K562 (cell line): ENCODE measurements around the gene HNRNPD. TPM values are rescaled to one million over a fixed set of nuclear protein-coding genes. Genes with fewer than 3 reads are reported as not detected.
A peak's percentile ranks its signal among the peaks of the same experiment; 100 is the strongest.

ENCODE experiments used
- ATAC-seq: fragments of 200-7000 bp; cut with Tn5 transposase; 3 replicates; pipeline ENCODE4 v1.9.1; 2020; ENCODE audit warnings: moderate library complexity
- BruUV-seq: library from RNA; stranded (reverse); fragments of 400-500 nt; replicated peaks from 2 replicates; lab custom pipeline; 2021; lab: Mats Ljungman, UMichigan
- CTCF ChIA-PET: fragments of 300-600 bp; formaldehyde crosslinking; extraction: SDS; loops from one replicate; lab custom pipeline; 2021; ENCODE audit warnings: low intra/inter-chr PET ratio; lab: Yijun Ruan, JAX
- POLR2A ChIA-PET: fragments of 300-600, 350-650 bp; sonication (Branson Sonifier 250); formaldehyde crosslinking; extraction: SDS; loops from one replicate; lab custom pipeline; 2021; ENCODE audit warnings: antibody characterized with exemption, inconsistent platforms; lab: Yijun Ruan, JAX
- DNase-seq, 4 experiments: peaks; one replicate each; pipeline versions ENCODE4 v3.0.0 to v3.0.0-alpha.2; 2011 to 2018; ENCODE audit warnings: low spot score in 3 of 4, mixed read lengths in 3 of 4; ENCODE audit errors: extremely low read depth in 1 of 4
- FAIRE-seq: peaks from 2 replicates; lab custom pipeline; 2011; peaks lifted over from hg19 to GRCh38; lab: Jason Lieb, UNC
- H2AFZ ChIP-seq: 2 replicates; pipeline ENCODE4 v1.6.0; 2011; ENCODE audit warnings: low read depth, low read length, control low read depth, inconsistent platforms
- H3K27ac ChIP-seq: fragments of 200-600 bp; 3 replicates; pipeline ENCODE4 v1.8.0; 2011; ENCODE audit warnings: low read depth, mild to moderate bottlenecking, control low read depth, inconsistent platforms, low read length, moderate library complexity, mixed read lengths; ENCODE audit errors: extremely low read depth
- H3K27me3 ChIP-seq, 2 experiments: fragments of 300-600 bp in 1 of 2; 2 replicates in 1 of 2; 3 replicates in 1 of 2; pipeline versions ENCODE4 v1.6.0 to v1.8.0; 2011; ENCODE audit warnings: inconsistent platforms in 2 of 2, low read length in 2 of 2, mild to moderate bottlenecking in 1 of 2, mixed read lengths in 1 of 2, moderate library complexity in 1 of 2; ENCODE audit not compliant: control insufficient read depth in 2 of 2, insufficient read depth in 2 of 2
- H3K36me3 ChIP-seq: fragments of 300-600 bp; 3 replicates; pipeline ENCODE4 v1.8.0; 2011; ENCODE audit warnings: mild to moderate bottlenecking, low read length, inconsistent platforms; ENCODE audit not compliant: control insufficient read depth, insufficient read depth
- H3K4me1 ChIP-seq, 2 experiments: fragments of 200-600 bp in 1 of 2; replicated peaks in 1 of 2; 2 replicates in 1 of 2; 3 replicates in 1 of 2; pipeline versions ENCODE4 v1.5.1 to v1.8.0; 2011; ENCODE audit warnings: inconsistent platforms in 2 of 2, low read length in 2 of 2, mild to moderate bottlenecking in 1 of 2, mixed read lengths in 1 of 2, moderate library complexity in 1 of 2; ENCODE audit not compliant: control insufficient read depth in 2 of 2, insufficient read depth in 2 of 2
- H3K4me2 ChIP-seq: 2 replicates; pipeline ENCODE4 v1.6.1; 2011; ENCODE audit warnings: low read length, control low read depth, inconsistent platforms, mixed read lengths; ENCODE audit not compliant: insufficient read depth
- H3K4me3 ChIP-seq: fragments of 200-600 bp; sonication (generic), shearing (Covaris generic); 2 replicates; pipeline ENCODE4 v1.5.1; 2016; ENCODE audit warnings: control low read depth, inconsistent platforms
- H3K79me2 ChIP-seq: fragments of 200-600 bp; 3 replicates; pipeline ENCODE4 v1.8.0; 2011; ENCODE audit warnings: low read length, inconsistent platforms; ENCODE audit not compliant: control insufficient read depth, insufficient read depth
- H3K9ac ChIP-seq, 2 experiments: 2 replicates each; pipeline versions ENCODE4 v1.6.0 to v1.6.1; 2011; ENCODE audit warnings: low read depth in 2 of 2, low read length in 2 of 2, control low read depth in 1 of 2, inconsistent platforms in 1 of 2, mild to moderate bottlenecking in 1 of 2, mixed read lengths in 1 of 2; ENCODE audit not compliant: insufficient read depth in 1 of 2
- H3K9me1 ChIP-seq: one replicate; pipeline ENCODE4 v1.6.0; 2011; ENCODE audit warnings: inconsistent platforms, mild to moderate bottlenecking, low read length, moderate library complexity; ENCODE audit not compliant: control insufficient read depth, insufficient read depth
- H3K9me3 ChIP-seq: replicated peaks from 2 replicates; pipeline ENCODE4 v1.5.1; 2011; ENCODE audit warnings: low read depth, low read length, inconsistent platforms; ENCODE audit not compliant: control insufficient read depth, insufficient read depth
- H4K20me1 ChIP-seq: replicated peaks from 2 replicates; pipeline ENCODE4 v1.6.1; 2011; ENCODE audit warnings: low read length, inconsistent platforms, mixed read lengths; ENCODE audit not compliant: control insufficient read depth, insufficient read depth
- ARID2 ChIP-seq: fragments of 450-650 bp; IDR thresholded peaks from 2 replicates; pipeline ENCODE4 v1.6.1; 2017; ENCODE audit warnings: antibody characterized with exemption, mild to moderate bottlenecking
- CBX5 ChIP-seq: IDR thresholded peaks from 2 replicates; pipeline ENCODE4 v1.6.1; 2014; ENCODE audit warnings: low read depth, borderline replicate concordance
- EHMT2 ChIP-seq: fragments of 450-650 bp; IDR thresholded peaks from 2 replicates; pipeline ENCODE4 v1.6.1; 2018; ENCODE audit warnings: antibody characterized with exemption
- HMGN3 ChIP-seq: IDR thresholded peaks from 2 replicates; pipeline ENCODE4 v1.6.1; 2011; ENCODE audit warnings: borderline replicate concordance, low read depth, mild to moderate bottlenecking, mixed read lengths, low read length; ENCODE audit not compliant: insufficient read length; ENCODE audit errors: extremely low read depth
- NFXL1 ChIP-seq: fragments of 450-650 bp; formaldehyde crosslinking; IDR thresholded peaks from 2 replicates; pipeline ENCODE4 v1.4.0; 2021; ENCODE audit warnings: mild to moderate bottlenecking
- PTTG1 ChIP-seq: fragments of 450-650 bp; IDR thresholded peaks from 2 replicates; pipeline ENCODE4 v1.6.1; 2016; ENCODE audit warnings: low read depth, mild to moderate bottlenecking, missing genetic modification characterization, missing compliant biosample characterization
- RB1 ChIP-seq: fragments of 450-650 bp; IDR thresholded peaks from 2 replicates; pipeline ENCODE4 v1.6.1; 2017; ENCODE audit warnings: low read depth, mild to moderate bottlenecking
- RCOR1 ChIP-seq, 2 experiments: IDR thresholded peaks; 2 replicates each; pipeline ENCODE4 v1.6.1; 2012; ENCODE audit warnings: low read depth in 2 of 2, low read length in 2 of 2, borderline replicate concordance in 1 of 2, improper control_type of control experiment in 1 of 2
- TRIM28 ChIP-seq: fragments of 450-650 bp; IDR thresholded peaks from 2 replicates; pipeline ENCODE4 v1.6.1; 2017
- ZNF3 ChIP-seq: fragments of 250-450 bp; sonication (Bioruptor Pico); IDR thresholded peaks from 2 replicates; pipeline ENCODE4 v1.5.0; 2021; ENCODE audit warnings: mild to moderate bottlenecking, moderate library complexity
- WGBS: fragments of 100-300 bp; shearing (Covaris generic); methylation state at CpG from one replicate; pipeline ENCODE4 v1.1.6; 2016; ENCODE audit warnings: low coverage, mixed read lengths; ENCODE audit not compliant: insufficient coverage; ENCODE audit errors: missing lambda C conversion rate; 5-methylcytosine and 5-hydroxymethylcytosine counted together
- in situ Hi-C: fragments of 300-500 bp; cut with MboI; formaldehyde crosslinking; loops from 4 replicates; pipeline ENCODE4 v1.15.0; 2018; ENCODE audit warnings: inconsistent platforms, mixed read lengths
- intact Hi-C: fragments of 100-400 bp; cut with micrococcal nuclease; formaldehyde crosslinking; loops from 2 replicates; pipeline ENCODE4 v1.14.2; 2022
- polyA plus RNA-seq, 8 experiments: library from polyadenylated mRNA; depleted of rRNA in 4 of 8; stranded (reverse) in 5 of 8; unstranded in 3 of 8; fragments of >200 nt; fragmentation: Nextera tagmentation in 2 of 8; fragmentation: Illumina TruSeq in 1 of 8; extraction: Ambion mirVana in 2 of 8; extraction: Trizol in 1 of 8; gene quantifications; 2 replicates each; pipeline versions ENCODE4 v1.2.1 to v1.2.3, GENCODE V29; 2011 to 2014; ENCODE audit warnings: inconsistent platforms in 1 of 8, missing spikeins in 1 of 8
- total RNA-seq, 7 experiments: library from RNA; depleted of rRNA in 6 of 7; stranded (reverse); fragments of >200 nt in 6 of 7; fragmentation: Illumina TruSeq in 2 of 7; extraction: Trizol in 2 of 7; gene quantifications; 2 replicates each; pipeline versions ENCODE4 v1.2.1 to v1.2.3, GENCODE V29; 2011 to 2021; ENCODE audit warnings: low replicate concordance in 1 of 7
- TF ChIP-seq, protein P1 (sequence below), 2 experiments: IDR thresholded peaks; 2 replicates each; pipeline ENCODE4 v1.6.1; 2012; ENCODE audit warnings: improper control_type of control experiment in 2 of 2, low read depth in 2 of 2, low read length in 2 of 2, borderline replicate concordance in 1 of 2
- TF ChIP-seq, protein P2 (sequence below): fragments of 250-450 bp; sonication (Bioruptor Pico); IDR thresholded peaks from 2 replicates; pipeline ENCODE4 v1.5.1; 2021; ENCODE audit warnings: mild to moderate bottlenecking

Gene HNRNPD
- total and polyA plus RNA-seq, 9 of the 15 experiments (the other 6 are each of a cell fraction or from before 2014, with no cell fraction given): 92.4 to 955 (median 160) TPM

DNA sequence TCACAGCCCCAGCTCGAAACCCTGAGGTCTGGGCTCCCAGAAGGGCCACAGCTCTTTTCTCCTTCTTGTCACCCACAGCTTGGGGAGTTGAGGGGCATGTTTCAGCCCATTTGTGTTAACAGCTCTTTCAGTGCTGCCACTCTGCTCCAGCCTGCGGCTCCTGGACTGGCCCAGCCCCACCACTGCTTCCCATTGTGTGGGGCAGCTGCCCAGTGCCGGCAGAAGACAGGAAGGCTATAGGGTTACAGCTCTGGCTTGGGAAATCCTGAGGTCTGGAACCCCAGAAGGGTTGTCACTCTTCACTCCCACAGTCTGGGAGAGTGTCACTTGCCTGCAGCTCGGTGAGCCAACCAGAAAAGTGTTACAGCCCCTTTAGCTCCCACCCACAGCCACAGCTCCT is 7.0 kb upstream of the HNRNPD start:
- in situ Hi-C loops: no loop called here
- Histone ChIP-seq H3K4me2 (no peak overlapping the region), H3K9ac (no peak overlapping the region), H3K4me3 (no peak overlapping the region), H3K27ac (no peak overlapping the region), H3K9me1 (no peaks in the 10 kb centered on the region), H3K79me2 (peaks cover 8% of the 10 kb centered on the region), H3K4me1 (peaks cover 4 to 8% of the 10 kb centered on the region in 2 experiments; a peak in 4 of 5 replicates), H4K20me1 (no peaks in the 10 kb centered on the region), H3K9me3 (no peaks in the 10 kb centered on the region), H3K36me3 (0 out of 3 replicates have a peak, but pooled peaks cover 3% of the 10 kb centered on the region), H2AFZ (no peak overlapping the region), H3K27me3 (no peaks in the 10 kb centered on the region)
- FAIRE-seq (no peak), DNase-seq (no peak), ATAC-seq (no peak; the same call in 2 of the 3 replicates)
- CTCF ChIA-PET: no interaction called here
- WGBS: 28% methylated on average over 4 of the region's 4 CpGs
- TF ChIP-seq HMGN3: no peak
- TF ChIP-seq PTTG1 (tag): no peak
- no peak for TF ChIP-seq EHMT2
- intact Hi-C loops: no loop called here
- POLR2A ChIA-PET: interaction anchor here (0.6 to 2.0 kb wide), 6 partner anchors 11 to 1264 kb away, joined by 3 to 4 read pairs (median 3); no protein-coding TSS in a partner anchor
- no TSS peak for BruUV-seq

DNA sequence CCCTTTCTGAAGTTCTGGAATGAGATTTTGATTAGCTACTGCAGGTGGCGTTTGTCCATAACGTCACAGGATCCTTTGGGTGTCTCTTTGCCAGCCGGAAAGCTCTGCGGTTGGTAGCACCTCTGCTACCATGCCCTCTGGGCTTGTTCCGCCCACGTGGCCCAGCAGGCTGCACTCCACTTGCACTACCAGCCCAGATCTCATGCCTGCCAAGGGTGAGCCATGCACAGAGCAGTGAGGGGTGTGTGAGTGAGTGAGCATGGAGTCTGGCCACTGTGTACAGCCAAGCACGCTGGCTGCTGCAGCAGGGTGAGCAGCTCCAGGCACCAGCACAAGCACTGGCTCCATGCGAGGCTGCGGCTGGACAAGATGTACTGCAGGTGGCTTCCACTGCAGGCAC is 6.6 kb upstream of the HNRNPD start:
- no TSS peak for BruUV-seq
- H3K27ac ChIP-seq: no peak overlapping the region
- TF ChIP-seq ARID2 (no peak), RB1 (no peak), CBX5 (no peak), NFXL1 (CRISPR knock-in tag) (no peak), ZNF3 (CRISPR knock-in tag) (no peak), TRIM28 (no peak), RCOR1 (IDR thresholded peaks at IDR 0.05; ENCODE audit: borderline replicate concordance in 1 of 2, low read depth in 2 of 2, low read length in 2 of 2) (no peak)
- TF ChIP-seq, protein P1, sequence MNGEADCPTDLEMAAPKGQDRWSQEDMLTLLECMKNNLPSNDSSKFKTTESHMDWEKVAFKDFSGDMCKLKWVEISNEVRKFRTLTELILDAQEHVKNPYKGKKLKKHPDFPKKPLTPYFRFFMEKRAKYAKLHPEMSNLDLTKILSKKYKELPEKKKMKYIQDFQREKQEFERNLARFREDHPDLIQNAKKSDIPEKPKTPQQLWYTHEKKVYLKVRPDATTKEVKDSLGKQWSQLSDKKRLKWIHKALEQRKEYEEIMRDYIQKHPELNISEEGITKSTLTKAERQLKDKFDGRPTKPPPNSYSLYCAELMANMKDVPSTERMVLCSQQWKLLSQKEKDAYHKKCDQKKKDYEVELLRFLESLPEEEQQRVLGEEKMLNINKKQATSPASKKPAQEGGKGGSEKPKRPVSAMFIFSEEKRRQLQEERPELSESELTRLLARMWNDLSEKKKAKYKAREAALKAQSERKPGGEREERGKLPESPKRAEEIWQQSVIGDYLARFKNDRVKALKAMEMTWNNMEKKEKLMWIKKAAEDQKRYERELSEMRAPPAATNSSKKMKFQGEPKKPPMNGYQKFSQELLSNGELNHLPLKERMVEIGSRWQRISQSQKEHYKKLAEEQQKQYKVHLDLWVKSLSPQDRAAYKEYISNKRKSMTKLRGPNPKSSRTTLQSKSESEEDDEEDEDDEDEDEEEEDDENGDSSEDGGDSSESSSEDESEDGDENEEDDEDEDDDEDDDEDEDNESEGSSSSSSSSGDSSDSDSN (IDR thresholded peaks at IDR 0.05; ENCODE audit: borderline replicate concordance in 1 of 2, low read depth in 2 of 2, low read length in 2 of 2): no peak
- TF ChIP-seq, protein P2, sequence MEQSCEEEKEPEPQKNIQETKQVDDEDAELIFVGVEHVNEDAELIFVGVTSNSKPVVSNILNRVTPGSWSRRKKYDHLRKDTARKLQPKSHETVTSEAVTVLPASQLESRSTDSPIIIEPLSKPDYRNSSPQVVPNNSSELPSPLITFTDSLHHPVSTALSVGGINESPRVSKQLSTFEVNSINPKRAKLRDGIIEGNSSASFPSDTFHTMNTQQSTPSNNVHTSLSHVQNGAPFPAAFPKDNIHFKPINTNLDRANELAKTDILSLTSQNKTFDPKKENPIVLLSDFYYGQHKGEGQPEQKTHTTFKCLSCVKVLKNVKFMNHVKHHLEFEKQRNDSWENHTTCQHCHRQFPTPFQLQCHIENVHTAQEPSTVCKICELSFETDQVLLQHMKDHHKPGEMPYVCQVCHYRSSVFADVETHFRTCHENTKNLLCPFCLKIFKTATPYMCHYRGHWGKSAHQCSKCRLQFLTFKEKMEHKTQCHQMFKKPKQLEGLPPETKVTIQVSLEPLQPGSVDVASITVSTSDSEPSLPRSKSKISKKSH (CRISPR knock-in tag): no peak
- in situ Hi-C loops: no loop called here
- no peak overlapping the region for H3K4me2 ChIP-seq
- H2AFZ ChIP-seq: no peak overlapping the region
- H3K36me3 ChIP-seq: 0 out of 3 replicates have a peak, but pooled peaks cover 3% of the 10 kb centered on the region
- peaks cover 13% of the 10 kb centered on the region for H3K79me2 ChIP-seq
- ChIA-PET CTCF (no interaction called here), POLR2A (interaction anchor here (0.6 to 2.0 kb wide), 5 partner anchors 10 to 1265 kb away, joined by 3 to 4 read pairs (median 3); no protein-coding TSS in a partner anchor)
- DNase-seq (no peak), ATAC-seq (peak; percentile 23; the same call in 2 of the 3 replicates), FAIRE-seq (no peak)
- H3K9me3 ChIP-seq: no peaks in the 10 kb centered on the region
- H3K4me1 ChIP-seq: peaks cover 7 to 8% of the 10 kb centered on the region in 2 experiments; a peak in 4 of 5 replicates
- WGBS: 69% methylated on average over 9 of the region's 9 CpGs
- intact Hi-C loops: no loop called here
- no peaks in the 10 kb centered on the region for H3K9me1 ChIP-seq
- no peaks in the 10 kb centered on the region for H3K27me3 ChIP-seq
- no peak overlapping the region for H3K4me3 ChIP-seq
- no peaks in the 10 kb centered on the region for H4K20me1 ChIP-seq
- H3K9ac ChIP-seq: 0 out of 4 replicates have a peak overlapping the region, but pooled peaks of 1 of the 2 experiments have one; percentile 21
